Nephron progenitor cell (in vitro differentiated cells): ENCODE data around the gene SELENOP.

Experiments used
- DNase-seq: peaks from one replicate; pipeline ENCODE4 v3.0.0; 2021
- H3K27ac Mint-ChIP-seq: 2 replicates; pipeline ENCODE4 v1.8.0; 2021; ENCODE audit warnings: mild to moderate bottlenecking, moderate library complexity, mixed read lengths
- H3K27me3 Mint-ChIP-seq: 2 replicates; pipeline ENCODE4 v1.8.0; 2021; ENCODE audit warnings: mild to moderate bottlenecking, low read depth, mixed read lengths; ENCODE audit not compliant: poor library complexity
- H3K36me3 Mint-ChIP-seq: 2 replicates; pipeline ENCODE4 v1.8.0; 2021; ENCODE audit warnings: low read depth, mixed read lengths
- H3K4me1 Mint-ChIP-seq: 2 replicates; pipeline ENCODE4 v1.8.0; 2021; ENCODE audit warnings: mixed read lengths
- H3K4me3 Mint-ChIP-seq: 2 replicates; pipeline ENCODE4 v1.8.0; 2021; ENCODE audit warnings: mild to moderate bottlenecking, moderate library complexity, mixed read lengths
- H3K9me3 Mint-ChIP-seq: 2 replicates; pipeline ENCODE4 v1.8.0; 2021; ENCODE audit warnings: mild to moderate bottlenecking, moderate library complexity, mixed read lengths
- CTCF ChIP-seq: fragments of 200-600 bp; sonication (generic); IDR thresholded peaks from 2 replicates; pipeline ENCODE4 v1.5.0; 2021; ENCODE audit warnings: antibody characterized with exemption

Gene SELENOP

DNA sequence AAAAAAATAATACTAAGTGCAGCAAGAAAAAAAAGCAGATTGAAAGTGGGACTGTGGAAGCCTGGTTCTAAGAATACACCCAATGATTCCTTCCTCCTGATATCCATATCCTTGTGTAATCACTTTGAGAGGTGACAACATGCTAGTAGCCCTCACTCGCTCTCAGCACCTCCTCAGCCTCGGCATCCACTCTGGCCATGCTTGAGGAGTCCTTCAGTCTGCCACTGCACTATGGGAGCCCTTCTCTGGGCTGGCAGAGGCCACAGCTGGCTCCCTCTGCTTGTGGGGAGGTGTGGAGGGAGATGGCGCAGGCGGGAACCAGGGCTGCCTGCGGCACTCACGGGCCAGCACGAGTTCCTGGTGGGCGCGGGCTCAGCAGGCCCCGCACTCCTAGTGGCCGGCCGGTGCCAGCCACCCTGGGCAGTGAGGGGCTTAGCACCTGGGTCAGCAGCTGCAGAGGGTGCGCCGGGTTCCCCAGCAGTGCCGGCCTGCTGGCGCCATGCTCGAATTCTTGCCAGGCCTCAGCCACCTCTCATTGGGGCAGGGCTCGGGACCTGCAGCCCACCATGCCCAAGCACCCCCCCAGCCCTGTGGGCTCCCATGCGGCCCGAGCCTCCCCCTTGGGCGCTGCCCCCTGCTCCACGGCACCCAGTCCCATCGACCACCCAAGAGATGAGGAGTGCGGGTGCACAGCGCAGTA lies 24.5 kb upstream of the SELENOP start:
- H3K27me3 Mint-ChIP-seq, result peaks cover 6% of the 10 kb centered on the region
- no peaks in the 10 kb centered on the region for H3K4me1 Mint-ChIP-seq
- peaks cover 8% of the 10 kb centered on the region for H3K9me3 Mint-ChIP-seq
- H3K36me3 Mint-ChIP-seq, result no peaks in the 10 kb centered on the region
- no peak for DNase-seq
- H3K27ac Mint-ChIP-seq, result no peak overlapping the region
- TF ChIP-seq CTCF, result no peak
- no peak overlapping the region for H3K4me3 Mint-ChIP-seq

DNA sequence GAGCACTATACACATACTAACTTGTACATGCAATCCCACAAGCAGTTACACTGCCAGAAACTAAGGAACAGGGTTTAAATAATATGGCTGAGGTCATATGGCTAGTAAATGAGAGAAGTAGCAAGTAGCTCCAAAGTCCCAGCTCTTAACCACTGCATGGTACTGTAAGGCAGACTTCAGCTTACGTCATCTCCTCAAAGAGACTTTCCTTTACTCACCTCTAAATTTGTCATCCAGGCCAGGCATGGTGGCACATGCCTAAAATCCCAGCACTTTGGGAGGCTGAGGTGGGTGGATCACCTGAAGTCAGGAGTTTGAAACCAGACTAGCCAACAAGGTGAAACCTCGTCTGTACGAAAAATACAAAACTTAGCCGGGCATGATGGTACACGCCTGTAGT lies 20.4 kb upstream of the SELENOP start:
- Mint-ChIP-seq H3K4me1 (no peaks in the 10 kb centered on the region), H3K27ac (no peak overlapping the region), H3K36me3 (no peaks in the 10 kb centered on the region), H3K27me3 (peaks cover 7% of the 10 kb centered on the region), H3K4me3 (no peak overlapping the region), H3K9me3 (peaks cover 8% of the 10 kb centered on the region)
- no peak for DNase-seq
- no peak for TF ChIP-seq CTCF

DNA sequence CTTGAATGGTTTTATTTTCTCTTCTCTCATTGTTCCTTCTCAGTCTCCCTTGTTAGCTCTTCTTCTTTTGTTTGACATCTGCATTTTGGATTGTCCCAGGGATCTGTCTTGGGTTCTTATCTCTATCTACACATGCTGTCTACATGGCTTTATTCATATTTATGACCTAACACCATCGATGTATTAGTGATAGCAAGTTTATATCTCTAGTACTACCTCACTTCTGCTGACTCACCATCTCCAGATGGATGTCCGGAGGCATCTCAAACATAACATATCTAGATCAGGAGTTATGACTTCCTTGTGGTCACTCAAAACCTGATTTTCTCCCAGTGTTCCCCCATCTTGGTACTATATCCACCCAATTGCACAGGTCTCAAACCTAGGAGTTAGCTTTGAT lies 19.2 kb upstream of the SELENOP start:
- peaks cover 8% of the 10 kb centered on the region for H3K9me3 Mint-ChIP-seq
- peaks cover 7% of the 10 kb centered on the region for H3K27me3 Mint-ChIP-seq
- no peak overlapping the region for H3K27ac Mint-ChIP-seq
- no peaks in the 10 kb centered on the region for H3K36me3 Mint-ChIP-seq
- no peak for TF ChIP-seq CTCF
- no peaks in the 10 kb centered on the region for H3K4me1 Mint-ChIP-seq
- no peak for DNase-seq
- no peak overlapping the region for H3K4me3 Mint-ChIP-seq

DNA sequence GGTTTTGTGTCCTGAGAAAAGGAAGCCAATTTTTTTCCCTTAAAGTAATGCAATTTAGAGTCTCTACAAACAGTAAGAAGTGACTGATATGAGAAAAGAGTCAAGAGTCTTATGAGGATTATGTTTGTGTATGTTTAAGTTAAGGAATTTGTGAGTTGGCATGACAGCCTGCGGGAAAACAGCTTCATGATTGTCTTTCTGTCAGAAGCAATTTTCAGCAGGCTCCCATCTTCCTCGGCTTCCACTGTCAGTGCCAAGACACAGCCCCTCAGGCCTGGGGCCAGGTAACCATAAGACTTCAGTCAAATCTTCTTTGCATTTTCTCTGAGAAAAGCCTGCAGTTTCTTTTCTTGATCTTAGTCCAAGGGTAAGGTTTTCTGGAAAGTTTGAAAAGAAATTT lies 17.0 kb upstream of the SELENOP start:
- no peak for DNase-seq
- H3K36me3 Mint-ChIP-seq, result no peaks in the 10 kb centered on the region
- H3K27ac Mint-ChIP-seq, result no peak overlapping the region
- H3K4me3 Mint-ChIP-seq, result no peak overlapping the region
- no peaks in the 10 kb centered on the region for H3K9me3 Mint-ChIP-seq
- TF ChIP-seq CTCF, result no peak
- no peaks in the 10 kb centered on the region for H3K4me1 Mint-ChIP-seq
- peaks cover 7% of the 10 kb centered on the region for H3K27me3 Mint-ChIP-seq

DNA sequence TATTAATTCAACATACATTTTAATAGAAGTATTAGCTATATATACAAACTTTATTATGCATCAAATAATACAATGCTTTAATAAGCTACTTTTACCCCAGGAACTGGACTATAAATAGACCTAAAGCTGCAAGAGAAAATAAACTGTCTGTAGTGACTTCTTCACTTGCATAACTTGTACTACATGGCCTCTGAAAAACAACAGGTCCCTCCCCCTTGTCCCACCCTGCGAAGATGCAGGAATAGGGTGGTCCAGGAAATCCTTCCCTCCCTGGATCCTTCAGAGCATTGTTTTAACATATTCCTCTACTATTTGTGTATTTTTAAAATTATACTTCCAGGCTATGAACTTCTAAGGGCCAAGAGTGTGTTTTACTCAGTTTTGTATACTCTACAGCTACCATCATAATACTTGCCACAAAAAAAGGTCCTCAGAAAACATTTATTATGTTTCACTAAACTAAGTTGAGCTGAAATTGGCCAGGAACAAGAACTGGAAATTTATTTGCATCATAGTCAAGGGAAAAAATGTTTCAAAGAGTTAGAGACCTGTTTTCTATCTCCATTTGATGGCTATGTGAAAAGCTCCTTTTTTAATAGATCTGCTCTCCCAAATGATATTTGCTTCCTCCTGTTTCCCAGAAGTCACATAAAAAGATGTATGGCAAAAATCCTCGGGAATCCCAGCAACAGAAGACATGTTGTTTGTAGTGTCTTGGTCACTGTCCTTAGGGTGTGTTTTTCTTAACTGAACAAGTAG lies 15.2 kb upstream of the SELENOP start:
- H3K9me3 Mint-ChIP-seq, result no peaks in the 10 kb centered on the region
- no peak overlapping the region for H3K27ac Mint-ChIP-seq
- peaks cover 7% of the 10 kb centered on the region for H3K27me3 Mint-ChIP-seq
- no peak for TF ChIP-seq CTCF
- H3K4me1 Mint-ChIP-seq, result no peaks in the 10 kb centered on the region
- no peak overlapping the region for H3K4me3 Mint-ChIP-seq
- no peaks in the 10 kb centered on the region for H3K36me3 Mint-ChIP-seq
- DNase-seq, result no peak
